Skin of body (tissue), 2 donors: ENCODE results near the gene NPAS3. TPM values are rescaled to one million over a fixed set of nuclear protein-coding genes. Genes with fewer than 3 reads are reported as not detected.

ENCODE experiments used
- DNase-seq: peaks from one replicate; lab custom pipeline; 2025; lab: John Stamatoyannopoulos, UW
- total RNA-seq: library from RNA; depleted of rRNA; stranded (reverse); fragments of >200 nt; gene quantifications from one replicate; pipeline ENCODE4 v1.2.3, GENCODE V29; 2014

NPAS3 gene
- total RNA-seq, 1 donor from 2014 or later = 3.8 TPM

DNA sequence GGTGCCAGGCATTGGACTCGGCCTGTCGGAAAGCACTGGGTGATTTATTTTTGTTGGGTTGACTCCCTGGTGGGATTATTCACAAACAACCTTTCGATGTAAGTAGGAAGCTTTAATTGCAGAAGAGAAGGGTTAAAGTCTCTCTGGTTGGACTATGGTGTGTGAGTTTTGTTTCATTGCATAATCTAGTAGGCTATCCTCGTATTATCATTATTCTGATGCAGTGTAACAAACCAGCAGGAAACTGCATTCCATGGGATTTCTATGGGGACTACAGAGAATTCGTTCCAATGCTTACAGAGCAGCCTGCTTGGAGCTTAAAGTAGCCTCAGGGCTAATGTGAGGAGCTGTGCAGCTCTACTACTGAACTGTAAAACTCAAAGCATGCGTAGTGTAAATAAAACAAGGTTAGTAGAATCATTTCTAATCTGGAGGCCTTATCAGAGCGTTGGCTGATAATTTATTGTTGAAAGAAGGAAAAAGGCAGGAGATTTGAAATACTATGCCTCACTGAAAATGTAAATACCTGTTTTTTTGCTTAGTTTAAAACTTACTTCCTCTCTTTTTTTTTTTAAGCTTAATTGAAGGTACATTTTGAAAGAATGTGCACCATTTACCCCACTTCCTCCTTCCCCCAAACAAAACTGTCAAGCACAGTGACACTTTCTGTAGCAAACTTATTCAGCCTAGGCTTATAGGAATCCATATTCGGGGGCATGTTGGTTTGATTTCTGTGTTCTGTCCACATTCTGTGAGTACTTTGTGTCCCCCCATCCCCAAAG lies 226.7 kb downstream of the NPAS3 start:
- DNase-seq = no peak

GRCh38 chr14:33165926-33166289 lies 227.2 kb downstream of the NPAS3 start:
- DNase-seq = no peak

- DNase-seq = no peak
These were observed 237.3 kb downstream of the NPAS3 start for GRCh38 chr14:33175951-33176350.

GRCh38 chr14:33184587-33184986 lies 245.9 kb downstream of the NPAS3 start:
- DNase-seq = no peak

DNA sequence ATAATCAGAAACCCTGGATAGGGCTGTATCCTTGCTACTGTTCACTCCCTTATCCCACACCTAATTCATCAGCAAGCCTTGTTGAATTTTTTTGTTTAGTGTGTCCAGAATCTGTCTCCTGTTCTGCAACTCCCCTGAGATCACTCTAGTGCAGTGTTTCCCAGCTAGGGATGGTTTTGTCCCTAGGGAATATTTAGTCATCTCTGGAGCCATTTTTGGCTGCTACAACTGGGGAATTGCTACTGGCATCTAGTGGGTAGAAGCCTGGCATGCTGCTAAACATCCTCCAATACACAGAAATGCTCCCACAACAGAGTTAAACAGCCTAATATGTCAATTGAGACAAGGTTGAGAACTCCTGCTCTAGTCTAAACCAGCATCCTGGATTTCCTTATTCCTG lies 248.0 kb downstream of the NPAS3 start:
- DNase-seq = no peak

- DNase-seq = no peak
These were observed 250.2 kb downstream of the NPAS3 start for GRCh38 chr14:33188880-33189279.

GRCh38 chr14:33191855-33192254 lies 253.2 kb downstream of the NPAS3 start:
- DNase-seq = no peak

DNA sequence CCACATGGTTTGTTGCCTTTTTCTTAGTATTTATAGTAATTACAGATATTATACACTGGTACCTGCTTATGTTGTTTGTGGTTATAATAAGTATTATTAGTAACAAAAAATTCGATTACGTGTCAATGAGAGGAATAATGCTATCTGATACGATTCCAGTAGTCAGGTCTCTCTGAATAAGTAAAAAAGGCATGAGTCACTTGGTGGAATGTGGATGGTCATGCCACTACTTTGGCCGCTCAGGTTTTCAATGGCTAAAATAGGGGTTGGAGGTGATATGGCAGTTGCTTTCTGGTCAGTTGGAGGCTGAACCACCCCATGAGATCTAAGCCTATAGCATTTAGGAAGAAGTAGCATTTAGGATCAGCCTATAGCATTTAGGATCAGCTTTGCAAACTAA lies 255.9 kb downstream of the NPAS3 start:
- no peak for DNase-seq

- DNase-seq = no peak
These were observed 260.0 kb downstream of the NPAS3 start for GRCh38 chr14:33198684-33199083.

DNA sequence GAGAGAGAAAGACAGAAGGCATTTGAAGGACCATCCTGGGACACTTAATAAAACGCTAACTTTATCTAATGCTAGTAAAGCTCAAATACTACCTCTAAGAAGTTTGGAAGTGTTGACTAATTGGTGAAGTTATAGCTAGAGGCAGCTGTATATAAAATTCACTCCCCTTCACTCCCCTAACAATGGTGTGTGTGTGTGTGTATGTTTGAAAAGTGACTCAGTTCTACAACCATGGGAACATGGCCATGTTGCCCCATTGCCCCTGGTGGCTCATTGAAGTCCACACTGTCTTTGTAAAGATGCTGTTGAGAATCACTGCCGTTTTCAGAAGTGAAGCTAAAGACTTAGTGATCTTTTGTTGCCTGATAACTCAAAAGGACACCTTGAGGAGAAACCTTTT lies 262.4 kb downstream of the NPAS3 start:
- DNase-seq = no peak

DNA sequence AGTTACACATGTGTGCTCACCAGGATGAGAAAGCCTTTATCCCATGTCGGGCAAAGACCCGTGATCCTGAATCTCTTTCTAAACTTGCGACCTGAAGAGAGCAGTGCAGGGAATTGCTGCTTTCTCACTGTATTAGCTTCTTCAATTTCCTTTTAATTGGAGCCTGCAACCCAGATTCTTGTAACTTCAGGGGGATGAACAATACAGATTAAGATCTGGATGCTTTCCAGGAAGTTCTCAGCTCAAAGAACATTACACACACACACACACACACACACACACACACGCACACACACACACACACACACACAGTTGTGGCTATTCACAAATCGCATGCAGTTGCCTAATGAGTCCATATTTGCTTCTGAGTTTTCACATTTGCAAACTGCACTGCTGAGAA lies 268.3 kb downstream of the NPAS3 start:
- no peak for DNase-seq

DNA sequence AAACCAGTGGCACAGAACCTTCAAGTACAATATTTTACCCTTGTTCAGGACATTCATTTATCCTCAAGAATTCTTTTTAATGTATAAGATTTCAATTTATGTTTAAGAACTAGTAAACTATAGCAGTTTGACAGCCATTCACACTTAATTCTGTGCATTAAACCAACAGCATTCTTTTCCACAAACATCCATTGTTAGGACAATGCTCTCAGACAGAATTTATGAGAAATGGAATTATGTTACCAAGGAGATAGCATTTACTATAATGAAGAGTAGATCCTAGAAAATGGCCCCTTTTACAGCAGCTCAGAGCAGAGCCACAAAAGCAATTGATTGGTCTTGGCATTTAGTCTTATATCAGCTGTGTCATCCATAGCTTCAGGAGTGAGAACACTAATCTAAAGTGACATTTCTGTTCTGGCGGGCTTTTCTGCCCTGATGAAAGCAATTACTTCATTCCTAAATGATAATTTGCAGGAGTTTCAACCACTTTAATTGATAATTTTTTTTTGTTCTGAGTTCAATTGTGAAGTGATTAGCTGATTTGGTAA lies 268.9 kb downstream of the NPAS3 start:
- DNase-seq = no peak

DNA sequence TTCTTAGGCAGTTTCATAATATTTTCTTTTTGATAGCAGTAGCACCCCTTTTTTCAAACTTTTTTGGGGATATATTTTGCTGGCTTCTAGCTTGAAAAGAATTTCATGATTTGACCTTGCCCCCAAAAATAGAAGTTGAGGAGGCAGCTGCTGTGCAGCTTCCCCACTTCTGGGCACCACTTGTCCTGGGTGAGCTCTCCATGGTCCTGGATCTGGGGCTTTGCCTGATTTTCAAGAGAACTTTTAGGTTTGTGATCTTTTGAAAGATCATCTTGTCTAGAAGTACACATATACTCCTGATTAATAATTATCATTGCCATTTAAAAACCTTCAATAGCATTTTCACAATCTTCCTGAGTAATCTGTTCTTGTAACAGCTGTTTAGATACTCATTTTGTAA lies 271.6 kb downstream of the NPAS3 start:
- DNase-seq = no peak

DNA sequence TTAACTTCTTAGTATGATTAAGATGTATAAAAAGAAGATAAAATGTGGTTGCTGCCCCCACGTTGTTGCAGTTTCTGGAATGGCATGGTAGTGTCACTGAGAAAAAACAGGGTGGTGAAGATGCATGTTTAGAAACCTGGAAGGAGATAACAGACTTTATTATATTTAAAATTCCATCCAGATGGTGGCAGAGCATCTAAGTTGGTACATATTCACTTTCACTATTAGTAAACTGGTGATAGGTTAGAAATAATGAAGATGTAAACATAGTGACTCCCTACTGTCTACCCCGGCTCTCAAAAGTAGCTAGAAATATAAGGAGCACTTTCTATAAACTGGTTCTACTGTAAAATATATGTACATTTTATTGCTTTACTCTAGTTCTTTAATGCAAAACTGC lies 279.3 kb downstream of the NPAS3 start:
- no peak for DNase-seq

DNA sequence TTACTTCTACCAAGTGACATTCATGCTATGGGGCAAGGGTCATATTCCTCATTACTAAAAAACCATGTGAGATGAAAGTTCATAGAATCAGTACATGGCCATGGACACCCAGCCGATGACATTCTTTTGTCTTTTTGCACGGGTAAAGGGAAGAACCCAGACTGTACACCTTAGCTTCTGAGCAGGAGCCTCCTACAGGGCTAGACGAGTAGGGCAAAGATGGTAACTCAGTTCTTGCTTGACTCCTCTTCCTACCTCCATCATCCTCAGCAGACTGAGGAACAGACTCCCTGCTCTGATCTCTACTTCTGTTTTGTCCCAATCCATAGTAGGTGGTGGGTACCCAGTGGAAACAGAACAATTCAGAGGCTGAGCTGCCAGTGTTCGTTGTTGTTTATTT lies 281.3 kb downstream of the NPAS3 start:
- DNase-seq = no peak

- DNase-seq = peak; percentile 76
These were observed 290.7 kb downstream of the NPAS3 start for GRCh38 chr14:33229269-33229929.

- DNase-seq = no peak
These were observed 291.3 kb downstream of the NPAS3 start for GRCh38 chr14:33230021-33230420.

DNA sequence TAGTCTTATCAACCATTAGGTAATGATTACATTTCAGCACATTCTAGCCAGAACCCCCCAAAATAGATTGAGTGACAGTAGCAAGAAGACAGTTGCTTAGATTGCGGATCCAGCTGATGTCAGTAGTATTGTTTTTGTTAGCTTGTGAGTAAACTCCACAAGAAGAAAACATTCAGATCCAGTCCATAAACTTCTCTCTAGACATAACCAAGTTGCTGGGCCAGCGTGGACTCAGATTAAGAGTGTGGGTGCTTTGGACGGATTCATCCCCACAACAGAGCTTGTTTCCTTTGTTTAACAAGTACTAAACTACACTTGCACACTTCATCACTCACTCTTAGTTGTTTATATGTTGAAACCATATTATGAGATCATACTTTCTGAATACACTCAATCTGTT lies 293.4 kb downstream of the NPAS3 start:
- DNase-seq = peak; percentile 24

- DNase-seq = no peak
These were observed 298.5 kb downstream of the NPAS3 start for GRCh38 chr14:33237115-33237740.

DNA sequence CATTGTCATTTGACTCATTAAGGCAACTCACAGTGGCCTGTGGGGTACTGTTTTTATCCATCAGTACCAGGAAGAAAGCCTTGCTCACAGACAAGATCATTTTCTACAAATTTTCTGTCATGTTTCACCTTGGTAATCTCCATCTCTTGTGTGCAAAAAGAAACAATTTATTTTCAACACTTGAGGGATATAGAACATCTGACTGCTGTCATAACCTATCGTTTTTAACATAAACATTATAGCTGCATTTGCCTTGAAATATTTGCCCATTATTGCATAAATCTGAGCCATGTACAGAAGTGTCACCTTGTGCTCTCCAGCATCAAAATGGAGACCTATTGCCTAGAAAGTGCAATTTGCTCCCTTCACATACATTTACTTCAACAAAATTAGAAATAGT lies 300.8 kb downstream of the NPAS3 start:
- DNase-seq = no peak

DNA sequence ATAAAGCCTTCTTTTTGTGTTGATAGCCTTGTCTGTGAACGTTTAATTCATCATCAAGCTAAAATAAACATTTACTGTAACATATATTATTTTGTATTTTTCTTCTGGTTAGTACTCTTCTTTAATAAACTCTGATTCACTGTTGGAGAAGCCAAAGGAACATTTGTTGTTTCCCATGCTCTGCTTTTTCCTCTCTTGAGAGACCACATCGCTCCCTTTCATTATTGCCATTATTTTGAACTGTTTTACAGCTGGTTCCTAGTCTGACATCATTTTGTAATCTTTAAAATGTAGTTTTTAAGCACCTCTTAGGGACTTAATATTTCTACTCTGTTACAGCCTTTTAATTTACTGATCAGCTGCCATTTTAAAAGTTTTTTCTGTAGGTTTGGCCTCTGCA lies 301.8 kb downstream of the NPAS3 start:
- peak; percentile 40 for DNase-seq

DNA sequence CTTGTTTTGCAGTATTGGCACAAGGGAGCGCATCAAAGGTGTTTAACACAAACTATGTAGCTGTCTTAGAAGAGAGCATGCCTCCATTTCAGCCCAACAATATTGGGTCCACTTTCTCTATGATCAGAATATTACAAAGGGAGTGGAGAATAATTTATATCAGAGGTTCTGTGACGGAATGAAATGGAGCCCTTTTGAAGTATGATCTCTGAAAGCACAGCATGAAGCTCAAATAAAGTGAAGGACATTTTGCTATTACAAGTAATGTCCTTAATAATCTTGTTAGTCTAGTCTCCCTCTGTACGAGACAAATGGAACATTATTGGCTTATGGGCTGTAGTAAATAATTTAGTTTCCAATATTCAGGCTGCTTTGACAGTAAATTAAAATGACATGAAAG lies 302.7 kb downstream of the NPAS3 start:
- DNase-seq = no peak
